Progenitor cell of endocrine pancreas (in vitro differentiated cells): Measurements from ENCODE around the gene USHBP1. TPM values are rescaled to one million over a fixed set of nuclear protein-coding genes. Genes with fewer than 3 reads are reported as not detected.

Experiments used
- DNase-seq: peaks from one replicate; pipeline ENCODE4 v3.0.0; 2021; ENCODE audit warnings: low spot score; ENCODE audit not compliant: unreplicated experiment
- H3K27ac Mint-ChIP-seq: 2 replicates; pipeline ENCODE4 v1.8.0; 2021; ENCODE audit warnings: mild to moderate bottlenecking, moderate library complexity, mixed read lengths
- H3K27me3 Mint-ChIP-seq: 2 replicates; pipeline ENCODE4 v1.8.0; 2021; ENCODE audit warnings: mixed read lengths
- H3K36me3 Mint-ChIP-seq: 2 replicates; pipeline ENCODE4 v1.8.0; 2022; ENCODE audit warnings: mixed read lengths; ENCODE audit not compliant: insufficient read depth
- H3K4me1 Mint-ChIP-seq: 2 replicates; pipeline ENCODE4 v1.8.0; 2021; ENCODE audit warnings: low read depth, mixed read lengths
- H3K4me3 Mint-ChIP-seq: 2 replicates; pipeline ENCODE4 v1.8.0; 2021; ENCODE audit warnings: low read depth, mild to moderate bottlenecking, moderate library complexity, mixed read lengths
- H3K9me3 Mint-ChIP-seq: 2 replicates; pipeline ENCODE4 v1.8.0; 2021; ENCODE audit warnings: low read depth, mixed read lengths
- total RNA-seq: library from RNA; stranded (reverse); gene quantifications from 2 replicates; pipeline ENCODE4 v1.2.1, GENCODE V29; 2021
- TF ChIP-seq, protein P1 (sequence below): fragments of 200-600 bp; sonication (generic); IDR thresholded peaks from one replicate; pipeline ENCODE4 v1.5.0; 2021; ENCODE audit warnings: antibody characterized with exemption, mild to moderate bottlenecking; ENCODE audit not compliant: unreplicated experiment

Gene USHBP1
- total RNA-seq, 1 donor from 2014 or later = 0.38 TPM

DNA sequence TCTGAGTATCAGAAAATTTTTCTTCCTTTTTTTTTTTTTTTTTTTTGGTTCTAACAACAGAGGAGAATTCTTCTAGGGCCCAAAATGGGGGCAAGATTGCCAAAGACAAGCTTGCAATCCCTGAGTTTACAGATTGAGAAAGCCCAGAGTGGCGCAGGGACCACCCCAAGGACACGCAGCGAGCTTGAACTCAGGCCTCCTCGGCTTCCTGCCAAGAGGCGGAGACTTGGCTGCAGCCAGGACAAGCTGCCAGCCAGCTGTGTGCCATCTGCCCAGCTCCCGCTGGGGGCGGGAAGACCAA is 40.6 kb upstream of the USHBP1 start:
- Mint-ChIP-seq H3K27ac (peak overlapping the region; percentile 91), H3K4me1 (peaks cover 22% of the 10 kb centered on the region), H3K4me3 (peak overlapping the region; percentile 88), H3K9me3 (no peaks in the 10 kb centered on the region), H3K36me3 (no peaks in the 10 kb centered on the region), H3K27me3 (no peaks in the 10 kb centered on the region)
- TF ChIP-seq, protein P1, sequence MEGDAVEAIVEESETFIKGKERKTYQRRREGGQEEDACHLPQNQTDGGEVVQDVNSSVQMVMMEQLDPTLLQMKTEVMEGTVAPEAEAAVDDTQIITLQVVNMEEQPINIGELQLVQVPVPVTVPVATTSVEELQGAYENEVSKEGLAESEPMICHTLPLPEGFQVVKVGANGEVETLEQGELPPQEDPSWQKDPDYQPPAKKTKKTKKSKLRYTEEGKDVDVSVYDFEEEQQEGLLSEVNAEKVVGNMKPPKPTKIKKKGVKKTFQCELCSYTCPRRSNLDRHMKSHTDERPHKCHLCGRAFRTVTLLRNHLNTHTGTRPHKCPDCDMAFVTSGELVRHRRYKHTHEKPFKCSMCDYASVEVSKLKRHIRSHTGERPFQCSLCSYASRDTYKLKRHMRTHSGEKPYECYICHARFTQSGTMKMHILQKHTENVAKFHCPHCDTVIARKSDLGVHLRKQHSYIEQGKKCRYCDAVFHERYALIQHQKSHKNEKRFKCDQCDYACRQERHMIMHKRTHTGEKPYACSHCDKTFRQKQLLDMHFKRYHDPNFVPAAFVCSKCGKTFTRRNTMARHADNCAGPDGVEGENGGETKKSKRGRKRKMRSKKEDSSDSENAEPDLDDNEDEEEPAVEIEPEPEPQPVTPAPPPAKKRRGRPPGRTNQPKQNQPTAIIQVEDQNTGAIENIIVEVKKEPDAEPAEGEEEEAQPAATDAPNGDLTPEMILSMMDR = no peak
- no peak for DNase-seq

- peak overlapping the region; percentile 11 for H3K4me3 Mint-ChIP-seq
- DNase-seq = no peak
- H3K27me3 Mint-ChIP-seq = no peaks in the 10 kb centered on the region
- TF ChIP-seq, protein P1 = no peak
- H3K36me3 Mint-ChIP-seq = no peaks in the 10 kb centered on the region
- peak overlapping the region; percentile 91 for H3K27ac Mint-ChIP-seq
- H3K9me3 Mint-ChIP-seq = no peaks in the 10 kb centered on the region
- H3K4me1 Mint-ChIP-seq = peaks cover 20% of the 10 kb centered on the region
Observed at GRCh38 chr19:17304386-17305215, 40.1 kb upstream of the USHBP1 start.

- H3K27ac Mint-ChIP-seq = no peak overlapping the region
Observed at GRCh38 chr19:17303940-17304267, 39.4 kb upstream of the USHBP1 start.

DNA sequence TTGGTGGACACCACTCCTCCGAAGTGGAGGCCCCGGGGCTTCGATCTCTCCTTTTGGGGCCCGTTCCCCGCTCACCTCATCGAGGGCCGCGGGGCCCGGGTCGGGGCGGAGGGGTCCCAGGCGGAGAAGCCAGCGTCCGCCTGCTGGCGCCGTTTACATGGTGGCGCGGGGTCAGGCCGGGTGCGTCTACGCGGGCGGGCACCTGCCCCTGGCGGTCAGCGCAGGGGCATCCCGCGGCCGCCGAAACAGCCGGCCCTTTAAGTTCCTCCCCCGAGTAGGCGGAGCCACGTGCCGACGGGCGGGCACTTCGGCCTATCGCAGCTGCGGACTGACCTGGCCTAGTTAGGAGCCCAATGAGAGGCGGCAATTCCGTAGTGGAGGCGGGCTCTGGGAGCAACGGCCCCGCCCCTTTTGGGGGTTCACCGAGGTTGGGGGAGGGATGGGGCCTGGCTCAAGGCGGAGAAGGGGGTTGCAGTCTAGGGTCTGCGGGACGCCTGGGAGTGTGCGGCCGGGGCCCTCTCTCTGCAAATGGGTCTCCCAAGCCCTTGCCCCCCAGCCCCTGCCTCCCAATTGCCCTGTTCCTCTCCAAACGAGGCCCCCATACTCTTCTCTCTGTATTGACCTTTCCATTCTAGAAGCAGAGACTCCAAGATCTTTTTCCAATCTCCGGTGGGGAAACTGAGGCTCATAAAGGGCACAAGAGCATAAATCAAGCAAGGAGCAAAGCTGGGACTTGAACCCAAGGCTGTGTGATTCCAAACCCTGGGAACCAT is 38.8 kb upstream of the USHBP1 start, which contains the start of gene ABHD8:
ABHD8 (minus strand) TSS at position 259 of the 773 bp plus-strand sequence. CDS start 1,809 bp downstream, outside the sequence.
- Mint-ChIP-seq H3K27me3 (no peaks in the 10 kb centered on the region), H3K9me3 (no peaks in the 10 kb centered on the region), H3K4me3 (peak within 1 kb of the TSS; percentile 69), H3K4me1 (peaks cover 15% of the 10 kb centered on the region), H3K36me3 (peaks cover 4% of the 10 kb centered on the region), H3K27ac (no peak within 1 kb of the TSS)
- peak; percentile 96 for DNase-seq
- TF ChIP-seq, protein P1 = peak; percentile 74

More at GRCh38 chr19:17303940-17304267, 39.4 kb upstream of the USHBP1 start:
- Mint-ChIP-seq H3K4me3 (peak overlapping the region; percentile 69), H3K9me3 (no peaks in the 10 kb centered on the region), H3K4me1 (peaks cover 15% of the 10 kb centered on the region), H3K36me3 (peaks cover under 1% of the 10 kb centered on the region), H3K27me3 (no peaks in the 10 kb centered on the region)
- DNase-seq = no peak
- TF ChIP-seq, protein P1 = no peak

DNA sequence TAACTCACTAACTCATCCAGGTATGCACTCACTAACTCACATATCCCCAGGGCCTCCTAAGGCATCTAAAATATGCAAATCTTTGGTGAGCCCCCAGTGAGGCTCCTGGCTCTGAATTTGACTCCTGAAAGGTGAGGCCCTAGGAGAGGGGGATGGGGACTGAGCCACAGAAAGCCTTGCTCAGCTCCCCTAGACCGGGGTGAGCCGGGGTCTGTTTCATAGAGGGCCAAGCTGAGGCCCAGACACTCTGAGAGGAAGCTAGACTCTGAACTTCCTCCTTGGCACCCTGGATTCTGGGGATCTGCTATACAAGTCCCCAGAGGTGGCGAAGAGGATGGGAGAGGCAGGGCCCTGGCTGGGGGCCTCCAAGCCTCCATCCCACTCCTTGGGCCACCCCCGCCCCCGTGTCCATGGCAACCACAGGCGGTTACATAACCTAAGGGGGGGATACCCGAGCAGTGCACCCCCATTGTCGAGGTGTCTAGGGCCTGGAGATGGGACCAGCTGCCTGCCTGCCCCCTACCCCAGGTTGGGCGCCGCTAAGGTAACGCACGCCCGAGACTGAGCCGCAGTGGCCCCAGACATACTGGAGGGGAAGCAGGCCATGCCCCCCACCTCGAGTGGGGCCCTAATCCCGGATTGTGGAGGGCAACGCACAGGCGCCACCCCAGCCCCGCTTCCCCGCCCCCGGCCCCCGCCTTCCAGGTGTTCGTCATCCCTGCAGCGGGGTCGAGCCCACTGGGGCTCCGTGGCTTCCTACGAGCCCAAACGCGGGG is 38.0 kb upstream of the USHBP1 start:
- H3K9me3 Mint-ChIP-seq = no peaks in the 10 kb centered on the region
- H3K27me3 Mint-ChIP-seq = no peaks in the 10 kb centered on the region
- H3K4me1 Mint-ChIP-seq = peaks cover 12% of the 10 kb centered on the region
- no peak for DNase-seq
- TF ChIP-seq, protein P1 = no peak
- H3K36me3 Mint-ChIP-seq = peaks cover 7% of the 10 kb centered on the region
- no peak overlapping the region for H3K27ac Mint-ChIP-seq
- H3K4me3 Mint-ChIP-seq = peak overlapping the region; percentile 69
